ENCODE data around the gene OR6S1.
"Not testable (repeated sequence)": the region's sequence is repeated elsewhere in the genome, so short reads cannot be mapped to it uniquely, and the experiment has no call there.

OR6S1 gene

DNA sequence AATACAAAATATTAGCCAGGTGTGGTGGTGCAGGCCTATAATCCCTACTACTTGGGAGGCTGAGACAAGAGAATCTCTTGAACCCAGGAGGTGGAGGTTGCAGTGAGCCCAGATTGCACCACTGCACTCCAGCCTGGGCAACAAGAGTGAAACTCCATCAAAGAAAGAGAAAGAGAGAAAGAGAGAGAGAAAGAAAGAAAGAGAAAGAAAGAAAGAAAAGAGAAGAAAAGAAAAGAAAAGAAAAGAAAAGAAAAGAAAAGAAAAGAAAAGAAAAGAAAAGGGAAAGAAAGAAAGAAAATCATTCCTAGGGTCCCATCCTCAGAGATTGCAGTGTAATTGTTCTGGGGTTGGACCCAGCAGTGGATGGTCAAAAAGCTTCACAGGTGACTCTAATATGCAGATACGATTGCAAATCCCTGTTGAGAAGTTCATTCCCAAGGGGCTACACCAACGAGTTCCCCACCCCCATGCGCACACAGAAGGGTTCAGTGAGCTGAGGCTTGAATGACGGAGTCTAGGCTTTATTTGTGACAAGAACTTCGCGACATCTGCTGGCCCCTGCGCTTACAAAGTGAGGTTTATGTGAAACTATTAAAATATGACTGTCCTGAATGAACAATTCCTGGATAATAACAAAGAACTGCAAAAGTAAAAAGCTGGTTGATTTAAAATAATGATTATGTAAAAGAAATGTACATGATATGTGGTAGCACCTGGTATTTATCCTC lies 32.9 kb downstream of the OR6S1 start:
- no peak for DNase-seq

DNA sequence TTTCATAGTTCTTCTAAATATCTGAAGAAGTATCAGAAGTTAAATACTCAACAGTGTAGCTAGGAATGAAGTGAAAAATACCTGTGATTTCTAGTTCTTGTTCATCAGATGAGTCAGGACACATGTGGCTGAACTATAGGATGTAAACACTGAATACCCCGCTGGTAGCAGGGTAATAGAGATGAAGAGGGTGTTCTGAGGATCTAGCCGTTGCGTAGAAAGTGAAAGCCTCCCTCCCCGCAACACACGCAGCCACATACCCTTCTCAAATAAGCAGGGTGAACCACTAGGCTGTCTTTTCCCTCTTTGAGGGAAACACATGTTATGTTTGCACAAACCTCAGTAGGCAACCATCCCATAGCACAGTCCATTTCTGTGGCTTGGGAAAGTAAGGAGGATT lies 33.9 kb downstream of the OR6S1 start:
- DNase-seq: no peak

DNA sequence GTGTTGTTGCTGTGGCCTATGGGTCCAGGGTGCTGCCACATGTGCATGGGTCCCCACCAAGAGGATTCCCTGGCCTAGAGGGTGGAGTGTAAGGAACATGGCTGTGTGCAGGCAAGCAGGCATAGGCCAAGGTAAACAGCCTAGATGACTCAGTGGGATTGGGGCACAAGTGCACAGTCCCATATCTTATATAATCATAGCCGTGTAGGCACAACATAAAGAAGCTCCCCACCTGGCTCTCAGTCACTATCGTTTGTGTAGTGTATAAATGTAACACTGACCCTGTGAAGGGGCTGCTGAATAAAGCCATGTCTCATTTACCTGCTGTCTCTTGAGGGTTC lies 34.6 kb downstream of the OR6S1 start:
- no peak for DNase-seq

DNA sequence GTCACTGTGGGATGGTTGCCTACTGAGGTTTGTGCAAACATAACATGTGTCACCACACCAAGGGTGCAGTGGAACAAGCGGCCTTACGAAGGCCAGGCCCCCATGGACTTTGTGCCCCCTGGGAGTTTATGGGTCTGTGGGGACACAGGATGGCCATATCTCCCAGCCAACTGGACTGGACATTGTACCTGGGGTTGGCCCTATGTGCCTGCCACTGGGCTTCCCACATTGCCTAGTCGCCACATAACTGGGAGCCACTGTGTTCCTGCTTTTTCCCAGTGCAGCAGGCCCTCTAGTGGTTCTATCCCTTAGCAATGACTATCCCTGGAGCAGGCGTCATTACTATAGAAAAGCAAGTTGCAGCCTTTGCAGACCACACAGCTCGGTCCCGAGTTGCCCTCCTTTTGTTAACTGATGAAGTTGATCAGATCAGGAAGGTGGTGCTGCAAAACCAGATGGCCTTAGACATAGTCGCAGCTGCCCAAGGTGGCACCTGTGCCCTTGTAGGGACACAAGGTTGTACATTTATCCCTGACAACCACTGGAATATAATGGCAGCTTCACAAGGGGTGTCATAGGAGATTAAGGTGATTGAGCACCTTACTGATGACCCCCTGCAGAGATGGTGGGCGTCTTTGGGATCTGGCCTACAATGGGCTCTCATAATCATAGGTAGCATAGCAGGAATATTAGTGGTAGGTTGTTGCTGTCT lies 35.1 kb downstream of the OR6S1 start:
- no peak for DNase-seq

DNA sequence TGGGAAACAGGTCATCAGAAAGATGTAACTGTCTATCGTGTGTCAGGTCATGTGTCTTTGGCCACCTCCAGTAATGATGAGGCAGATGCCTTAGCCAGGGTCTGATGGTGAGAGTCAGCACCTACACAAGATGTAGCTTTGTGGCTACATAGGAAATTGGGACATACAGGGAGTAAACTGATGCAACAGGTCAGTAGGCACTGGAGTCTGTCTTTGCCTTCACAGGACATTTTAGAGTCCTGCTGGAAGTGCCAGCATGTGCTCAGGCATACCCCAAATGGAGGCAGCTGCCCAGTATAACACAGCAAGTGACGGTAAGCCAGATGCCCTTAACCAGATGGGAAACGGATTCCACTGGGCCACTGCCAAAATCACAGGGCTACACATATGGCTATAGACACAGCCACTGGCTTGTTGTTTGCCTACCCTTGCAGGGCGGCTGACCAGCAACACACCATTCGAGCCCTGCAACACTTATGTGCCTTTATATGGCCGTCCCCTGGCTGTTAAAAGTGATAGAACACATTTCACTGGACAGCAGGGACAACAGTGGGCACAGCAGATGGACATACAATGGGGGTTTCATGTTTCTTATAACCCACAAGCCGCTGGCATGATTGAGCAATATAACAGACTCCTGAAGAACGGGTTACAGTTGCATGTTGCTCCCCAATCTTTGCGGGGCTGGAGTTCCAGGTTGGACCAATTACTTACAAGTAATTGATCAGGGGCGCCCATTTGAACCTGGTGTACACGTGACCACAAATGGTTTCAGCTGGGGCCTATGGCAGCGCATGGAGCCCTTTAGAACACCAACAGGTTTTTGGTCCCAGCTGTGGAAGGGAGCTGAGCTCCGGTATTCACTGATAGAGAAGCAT lies 37.4 kb downstream of the OR6S1 start:
- no peak for DNase-seq

DNA sequence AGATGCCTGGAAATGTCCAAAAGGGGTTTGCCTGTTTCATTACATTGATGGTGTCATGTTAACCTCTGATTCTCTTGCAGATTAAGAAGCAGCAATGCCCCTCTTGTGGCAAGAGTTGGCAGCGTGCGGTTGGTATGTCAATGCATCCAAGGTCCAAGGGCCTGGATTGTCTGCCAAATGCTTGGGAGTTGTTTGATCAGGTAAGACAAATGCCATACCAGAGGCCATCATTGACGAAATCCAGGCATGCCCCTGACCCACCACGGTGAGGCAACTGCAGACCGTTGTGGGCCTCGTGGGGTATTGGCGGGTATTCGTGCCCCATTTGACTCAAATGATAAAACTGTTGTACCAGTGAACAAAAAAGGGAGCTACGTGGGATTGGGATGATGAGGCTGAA lies 38.9 kb downstream of the OR6S1 start:
- no peak for DNase-seq

DNA sequence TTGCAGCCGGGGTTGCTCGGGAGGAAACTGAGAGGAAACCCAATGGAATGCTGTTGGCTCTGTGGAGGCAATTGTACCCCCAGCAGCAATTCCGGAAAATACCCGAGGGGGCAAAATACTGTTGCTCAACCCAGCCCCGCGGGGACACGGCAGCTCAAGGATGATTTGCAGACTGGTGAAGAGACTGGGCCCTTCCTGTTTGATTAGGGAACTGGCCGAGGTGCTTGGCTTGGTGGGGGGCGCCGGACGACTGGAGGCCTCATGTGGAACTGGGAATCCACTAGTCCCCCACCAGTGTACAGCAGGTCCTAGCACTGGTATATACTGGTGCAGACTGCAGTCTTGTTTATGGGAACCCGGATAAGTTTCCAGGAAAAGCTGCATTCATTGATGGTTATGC lies 40.0 kb downstream of the OR6S1 start:
- no peak for DNase-seq

DNA sequence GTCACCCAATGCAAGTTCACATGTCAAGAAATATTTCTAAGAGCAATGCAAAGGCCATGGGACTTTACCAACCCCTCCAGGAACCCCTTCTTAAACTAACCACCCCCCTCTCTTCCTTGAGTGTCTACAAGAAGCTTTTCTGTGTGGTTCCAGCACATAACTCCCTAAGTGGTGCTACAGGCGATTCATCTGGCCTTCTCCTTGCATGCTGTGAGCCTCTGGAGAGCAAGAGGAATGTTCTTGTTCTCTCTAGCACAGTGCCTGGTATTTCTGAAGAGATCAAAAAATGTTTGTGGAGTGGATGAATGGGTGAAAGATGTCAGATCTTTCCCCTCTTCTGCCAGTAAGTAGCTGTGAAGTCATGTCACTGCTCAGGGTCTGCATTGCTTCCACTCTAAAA lies 44.4 kb downstream of the OR6S1 start:
- DNase-seq: no peak

DNA sequence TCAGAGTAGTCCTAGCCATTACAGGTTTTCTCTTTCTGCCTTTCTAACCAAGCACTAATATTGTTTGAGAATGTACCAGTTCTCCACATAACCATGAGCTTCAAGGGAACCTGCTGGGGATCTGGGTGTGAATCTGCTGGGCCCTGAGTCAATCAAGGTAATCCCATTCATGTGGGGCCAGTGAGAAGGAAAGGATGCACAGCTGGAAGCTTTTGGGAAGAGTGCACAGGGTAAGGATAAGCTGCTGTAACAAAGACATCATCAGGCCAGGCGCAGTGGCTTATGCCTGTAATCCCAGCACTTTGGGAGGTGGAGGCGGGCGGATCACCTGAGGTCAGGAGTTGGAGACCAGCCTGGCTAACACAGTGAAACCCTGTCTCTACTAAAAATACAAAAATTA lies 45.8 kb downstream of the OR6S1 start:
- not testable (repeated sequence) for DNase-seq

DNA sequence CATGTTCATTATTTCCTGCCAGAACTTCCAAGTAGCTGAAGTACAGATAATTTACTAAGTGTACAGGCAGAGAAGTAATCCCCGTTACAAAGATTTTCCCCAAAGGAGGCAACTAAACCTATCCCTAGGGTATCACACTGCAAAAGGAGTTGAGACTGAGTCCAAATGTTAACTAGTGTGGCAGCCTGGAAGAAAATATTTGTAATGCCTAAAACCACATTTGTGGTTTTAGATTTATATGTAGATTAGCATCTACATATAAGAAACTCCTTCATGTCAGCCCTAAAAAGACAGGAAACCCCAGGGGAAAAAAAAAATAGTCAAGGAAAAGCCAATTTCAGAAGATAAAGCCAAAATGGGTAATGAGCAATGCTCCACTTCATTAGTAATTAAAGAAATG lies 48.9 kb downstream of the OR6S1 start:
- no peak for DNase-seq

DNA sequence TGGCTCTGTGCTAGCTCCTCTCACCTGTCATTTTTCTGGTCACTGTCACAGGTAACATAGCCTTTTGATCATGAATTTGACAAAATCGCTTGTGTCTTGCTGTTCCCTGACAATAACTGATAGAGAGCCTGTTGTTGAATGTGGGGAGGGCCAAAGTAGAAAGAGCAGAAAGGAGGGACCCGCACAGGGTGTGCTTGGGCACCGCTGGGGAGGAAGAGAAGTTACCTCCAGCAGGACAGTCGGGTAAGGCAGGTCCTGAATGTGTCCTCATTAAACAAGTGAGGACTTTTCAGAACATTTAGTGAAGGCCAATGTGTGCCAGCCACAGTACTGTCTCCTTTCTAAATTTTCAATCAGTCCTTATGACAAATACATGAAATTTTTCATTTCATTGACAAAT lies 50.3 kb downstream of the OR6S1 start, which contains the start of gene RNASE12:
TSS of gene RNASE12 (minus strand) at position 142 of the 400 bp plus-strand sequence. CDS start 653 bp downstream, outside the sequence.
- DNase-seq: no peak
